HepG2 (cell line): ENCODE results near the gene LYSMD2. TPM values are rescaled to one million over a fixed set of nuclear protein-coding genes. Genes with fewer than 3 reads are reported as not detected.

Experiments used
- CCDC6 ChIP-seq: sonication (generic); formaldehyde crosslinking; IDR thresholded peaks from 2 replicates; pipeline ENCODE4 v1.8.1; 2022; ENCODE audit warnings: mild to moderate bottlenecking, missing genetic modification reagents, moderate library complexity
- KDM1A ChIP-seq: IDR thresholded peaks from 2 replicates; pipeline ENCODE4 v1.6.1; 2016; ENCODE audit warnings: missing compliant biosample characterization
- NFAT5 ChIP-seq: sonication (generic); formaldehyde crosslinking; IDR thresholded peaks from 2 replicates; pipeline ENCODE4 v1.4.0; 2020; ENCODE audit warnings: missing genetic modification reagents
- TCF12 ChIP-seq, 2 experiments: fragments of 450-650 bp in 1 of 2; sonication (generic) in 1 of 2; formaldehyde crosslinking in 1 of 2; IDR thresholded peaks; 2 replicates each; pipeline versions ENCODE4 v1.6.1 to v1.8.0; 2017 to 2022; ENCODE audit warnings: antibody characterized with exemption in 1 of 2, mild to moderate bottlenecking in 1 of 2, missing genetic modification reagents in 1 of 2, moderate library complexity in 1 of 2
- TFDP2 ChIP-seq: sonication (generic); formaldehyde crosslinking; IDR thresholded peaks from 2 replicates; pipeline ENCODE4 v1.4.0; 2020; ENCODE audit warnings: missing genetic modification reagents
- THAP8 ChIP-seq: sonication (generic); formaldehyde crosslinking; IDR thresholded peaks from 2 replicates; pipeline ENCODE4 v1.5.1; 2020; ENCODE audit warnings: missing genetic modification reagents, mild to moderate bottlenecking, borderline replicate concordance
- TOE1 ChIP-seq: sonication (generic); formaldehyde crosslinking; IDR thresholded peaks from 2 replicates; pipeline ENCODE4 v1.4.0; 2020; ENCODE audit warnings: mild to moderate bottlenecking, missing genetic modification reagents
- ZBTB38 ChIP-seq: sonication (generic); formaldehyde crosslinking; IDR thresholded peaks from 2 replicates; pipeline ENCODE4 v1.5.1; 2020; ENCODE audit warnings: mild to moderate bottlenecking, missing genetic modification reagents
- ZFX ChIP-seq: sonication (generic); formaldehyde crosslinking; IDR thresholded peaks from 2 replicates; pipeline ENCODE4 v1.4.0; 2020; ENCODE audit warnings: mild to moderate bottlenecking, low read depth, missing genetic modification reagents, moderate library complexity
- ZNF224 ChIP-seq: sonication (generic); formaldehyde crosslinking; IDR thresholded peaks from 2 replicates; pipeline ENCODE4 v1.5.0; 2020; ENCODE audit warnings: mild to moderate bottlenecking, missing genetic modification reagents
- ZNF318 ChIP-seq: sonication (generic); formaldehyde crosslinking; IDR thresholded peaks from 2 replicates; pipeline ENCODE4 v1.4.0; 2020; ENCODE audit warnings: mild to moderate bottlenecking, missing genetic modification reagents
- ZNF670 ChIP-seq: sonication (generic); formaldehyde crosslinking; IDR thresholded peaks from 2 replicates; pipeline ENCODE4 v1.8.0; 2022; ENCODE audit warnings: mild to moderate bottlenecking, missing genetic modification reagents, borderline replicate concordance
- ZNF878 ChIP-seq: sonication (generic); formaldehyde crosslinking; IDR thresholded peaks from 2 replicates; pipeline ENCODE4 v1.8.1; 2023; ENCODE audit warnings: mild to moderate bottlenecking, missing genetic modification reagents, moderate library complexity
- polyA plus RNA-seq, 8 experiments: library from polyadenylated mRNA; depleted of rRNA in 3 of 8; stranded (reverse) in 7 of 8; unstranded in 1 of 8; fragments of >200 nt; fragmentation: Illumina TruSeq in 4 of 8; extraction: Trizol in 4 of 8; gene quantifications; 2 replicates each; pipeline versions ENCODE4 v1.2.1 to v1.2.3, GENCODE V29; 2011 to 2016; ENCODE audit warnings: low read depth in 4 of 8, missing spikeins in 1 of 8, mixed read lengths in 1 of 8; ENCODE audit not compliant: insufficient read depth in 1 of 8
- total RNA-seq, 5 experiments: library from RNA; depleted of rRNA; stranded (reverse); fragments of >200 nt; fragmentation: Illumina TruSeq; extraction: Trizol; gene quantifications; 2 replicates each; pipeline ENCODE4 v1.2.3, GENCODE V29; 2016; ENCODE audit warnings: low read depth in 1 of 5

Gene LYSMD2
- total and polyA plus RNA-seq, 2 of the 13 experiments (the other 11 are each of a cell fraction or from before 2014, with no cell fraction given) = 0.05 to 0.27 TPM

GRCh38 chr15:51736751-51737521, 519 bp downstream of the LYSMD2 start (continued):
- no peak for TF ChIP-seq TFDP2 (CRISPR knock-in tag)
- no peak for TF ChIP-seq ZNF878 (CRISPR knock-in tag)
- no peak for TF ChIP-seq NFAT5
- TF ChIP-seq CCDC6 (CRISPR knock-in tag) = 0 out of 2 replicates have a peak, but pooled peaks have one; percentile 24
- TF ChIP-seq ZNF670 (CRISPR knock-in tag) = no peak
- TF ChIP-seq KDM1A (CRISPR knock-in tag) = no peak
- TF ChIP-seq ZBTB38 (CRISPR knock-in tag) = no peak
- 0 out of 2 replicates have a peak, but pooled peaks have one; percentile 7 for TF ChIP-seq ZFX
- TF ChIP-seq THAP8 (CRISPR knock-in tag) = no peak
- no peak for TF ChIP-seq TCF12 (IDR thresholded peaks at IDR 0.05)
- no peak for TF ChIP-seq TCF12 (CRISPR knock-in tag; IDR thresholded peaks at IDR 0.05)
- no peak for TF ChIP-seq ZNF318 (CRISPR knock-in tag)
- TF ChIP-seq TOE1 (CRISPR knock-in tag) = no peak
- no peak for TF ChIP-seq ZNF224
